OCI-LY1 (cell line): Measurements from ENCODE around the gene ARHGAP8.
"Not testable (repeated sequence)": the region's sequence is repeated elsewhere in the genome, so short reads cannot be mapped to it uniquely, and the experiment has no call there.

Experiments used
- H2AFZ ChIP-seq: fragments of 200-600 bp; sonication (generic), shearing (Covaris generic); 2 replicates; pipeline ENCODE4 v1.6.0; 2014; ENCODE audit warnings: antibody characterized with exemption, mild to moderate bottlenecking, low read length
- H3F3A ChIP-seq: fragments of 200-600 bp; sonication (generic), shearing (Covaris generic); 2 replicates; pipeline ENCODE4 v1.6.0; 2014; ENCODE audit warnings: mild to moderate bottlenecking, antibody characterized with exemption, low read length, moderate library complexity; ENCODE audit not compliant: insufficient read depth
- H3K27ac ChIP-seq: fragments of 200-600 bp; sonication (generic); 2 replicates; pipeline ENCODE4 v1.5.1; 2014; ENCODE audit warnings: low read length, mixed run types, mild to moderate bottlenecking, low read depth; ENCODE audit not compliant: poor library complexity, severe bottlenecking
- H3K27me3 ChIP-seq: fragments of 200-600 bp; sonication (generic); 2 replicates; pipeline ENCODE4 v1.6.0; 2014; ENCODE audit warnings: antibody characterized with exemption, mild to moderate bottlenecking, low read length, moderate library complexity; ENCODE audit not compliant: insufficient read depth
- H3K36me3 ChIP-seq: fragments of 200-600 bp; sonication (generic); 2 replicates; pipeline ENCODE4 v1.6.1; 2014; ENCODE audit warnings: mild to moderate bottlenecking, antibody characterized with exemption, low read length, moderate library complexity, mixed read lengths; ENCODE audit not compliant: insufficient read depth
- H3K4me1 ChIP-seq: fragments of 200-600 bp; sonication (generic); 2 replicates; pipeline ENCODE4 v1.5.1; 2014; ENCODE audit warnings: mild to moderate bottlenecking, low read length, moderate library complexity; ENCODE audit not compliant: insufficient read depth, severe bottlenecking
- H3K4me2 ChIP-seq: fragments of 200-600 bp; sonication (generic), shearing (Covaris generic); 2 replicates; pipeline ENCODE4 v1.6.1; 2014; ENCODE audit warnings: low read length
- H3K4me3 ChIP-seq: fragments of 200-600 bp; sonication (generic); 2 replicates; pipeline ENCODE4 v1.5.1; 2014; ENCODE audit warnings: low read length, low read depth, mild to moderate bottlenecking, mixed read lengths; ENCODE audit not compliant: poor library complexity, severe bottlenecking
- H3K79me2 ChIP-seq: fragments of 200-600 bp; shearing (Covaris generic); 2 replicates; pipeline ENCODE4 v1.6.1; 2016; ENCODE audit warnings: mixed run types, low read length, mixed read lengths; ENCODE audit not compliant: insufficient read depth
- H3K9ac ChIP-seq: fragments of 200-600 bp; sonication (generic), shearing (Covaris generic); 2 replicates; pipeline ENCODE4 v1.6.1; 2014; ENCODE audit warnings: mild to moderate bottlenecking, low read length, mixed read lengths
- H3K9me2 ChIP-seq: fragments of 200-600 bp; sonication (generic), shearing (Covaris generic); 2 replicates; pipeline ENCODE4 v1.6.1; 2014; ENCODE audit warnings: low read depth, mild to moderate bottlenecking, low read length, mixed read lengths
- H3K9me3 ChIP-seq: fragments of 200-600 bp; shearing (Covaris generic); 2 replicates; pipeline ENCODE4 v1.6.1; 2014; ENCODE audit warnings: low read length, mixed read lengths
- H4K20me1 ChIP-seq: fragments of 200-600 bp; sonication (generic), shearing (Covaris generic); 2 replicates; pipeline ENCODE4 v1.6.0; 2016; ENCODE audit warnings: mild to moderate bottlenecking, low read length; ENCODE audit not compliant: insufficient read depth
- EZH2 ChIP-seq: fragments of 200-600 bp; sonication (generic), shearing (Covaris generic); IDR thresholded peaks from 2 replicates; pipeline ENCODE4 v1.8.0; 2017; ENCODE audit warnings: borderline replicate concordance, mixed run types, mild to moderate bottlenecking, antibody characterized with exemption, low read length, moderate library complexity, mixed read lengths
- TF ChIP-seq, protein P1 (sequence below): fragments of 200-600 bp; sonication (generic), shearing (Covaris generic); IDR thresholded peaks from 2 replicates; pipeline ENCODE4 v1.5.1; 2017; ENCODE audit warnings: mild to moderate bottlenecking, antibody characterized with exemption, low read length, moderate library complexity, mixed read lengths

ARHGAP8 gene

GRCh38 chr22:44799077-44799945 lies 46.9 kb downstream of the ARHGAP8 start:
- Histone ChIP-seq H3F3A (no peaks in the 10 kb centered on the region), H3K9me2 (no peaks in the 10 kb centered on the region), H3K27ac (no peak overlapping the region), H3K4me3 (no peak overlapping the region), H3K27me3 (no peaks in the 10 kb centered on the region), H3K79me2 (no peaks in the 10 kb centered on the region), H3K9me3 (no peaks in the 10 kb centered on the region), H2AFZ (no peak overlapping the region), H3K9ac (no peak overlapping the region), H3K4me1 (no peaks in the 10 kb centered on the region), H4K20me1 (no peaks in the 10 kb centered on the region), H3K36me3 (no peaks in the 10 kb centered on the region), H3K4me2 (no peak overlapping the region)
- no peak for TF ChIP-seq EZH2
- TF ChIP-seq, protein P1, sequence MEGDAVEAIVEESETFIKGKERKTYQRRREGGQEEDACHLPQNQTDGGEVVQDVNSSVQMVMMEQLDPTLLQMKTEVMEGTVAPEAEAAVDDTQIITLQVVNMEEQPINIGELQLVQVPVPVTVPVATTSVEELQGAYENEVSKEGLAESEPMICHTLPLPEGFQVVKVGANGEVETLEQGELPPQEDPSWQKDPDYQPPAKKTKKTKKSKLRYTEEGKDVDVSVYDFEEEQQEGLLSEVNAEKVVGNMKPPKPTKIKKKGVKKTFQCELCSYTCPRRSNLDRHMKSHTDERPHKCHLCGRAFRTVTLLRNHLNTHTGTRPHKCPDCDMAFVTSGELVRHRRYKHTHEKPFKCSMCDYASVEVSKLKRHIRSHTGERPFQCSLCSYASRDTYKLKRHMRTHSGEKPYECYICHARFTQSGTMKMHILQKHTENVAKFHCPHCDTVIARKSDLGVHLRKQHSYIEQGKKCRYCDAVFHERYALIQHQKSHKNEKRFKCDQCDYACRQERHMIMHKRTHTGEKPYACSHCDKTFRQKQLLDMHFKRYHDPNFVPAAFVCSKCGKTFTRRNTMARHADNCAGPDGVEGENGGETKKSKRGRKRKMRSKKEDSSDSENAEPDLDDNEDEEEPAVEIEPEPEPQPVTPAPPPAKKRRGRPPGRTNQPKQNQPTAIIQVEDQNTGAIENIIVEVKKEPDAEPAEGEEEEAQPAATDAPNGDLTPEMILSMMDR = no peak

DNA sequence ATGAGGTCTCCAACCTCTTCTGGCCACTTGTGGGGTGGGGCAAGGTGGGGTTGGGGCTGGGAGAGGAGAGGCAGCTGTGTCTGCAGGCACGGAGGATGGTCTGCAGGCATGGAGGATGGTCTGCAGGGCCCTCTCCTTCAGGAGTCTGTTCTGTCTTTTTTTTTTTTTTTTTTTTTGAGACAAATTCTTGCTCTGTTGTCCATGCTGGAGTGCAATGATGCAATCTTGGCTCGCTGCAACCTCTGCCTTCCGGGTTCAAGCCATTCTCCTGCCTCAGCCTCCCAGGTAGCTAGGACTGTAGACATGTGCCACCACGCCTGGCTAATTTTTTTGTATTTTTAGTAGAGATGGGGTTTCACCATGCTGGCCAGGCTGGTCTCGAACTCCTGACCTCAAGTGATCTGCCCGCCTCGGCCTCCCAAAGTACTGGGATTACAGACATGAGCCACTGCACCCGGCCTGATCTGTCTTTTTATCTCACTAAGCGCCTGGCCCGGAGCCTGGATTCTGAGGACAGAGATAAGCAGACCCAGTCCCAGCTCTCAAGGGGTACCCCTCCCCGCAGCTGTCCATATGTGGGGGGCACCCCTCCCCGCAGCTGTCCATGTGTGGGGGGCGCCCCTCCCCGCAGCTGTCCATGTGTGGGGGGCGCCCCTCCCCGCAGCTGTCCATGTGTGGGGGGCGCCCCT lies 47.7 kb downstream of the ARHGAP8 start:
- H4K20me1 ChIP-seq, H3K4me1 ChIP-seq, H3K36me3 ChIP-seq, H3K4me3 ChIP-seq, H3K27ac ChIP-seq, H3K27me3 ChIP-seq, H2AFZ ChIP-seq, H3K4me2 ChIP-seq, H3K9ac ChIP-seq, H3K9me2 ChIP-seq, H3F3A ChIP-seq, H3K79me2 ChIP-seq, H3K9me3 ChIP-seq: not testable (repeated sequence)

- Histone ChIP-seq H4K20me1 (no peaks in the 10 kb centered on the region), H3K9ac (no peak overlapping the region), H3K79me2 (no peaks in the 10 kb centered on the region), H3F3A (no peaks in the 10 kb centered on the region), H3K4me1 (no peaks in the 10 kb centered on the region), H3K27me3 (no peaks in the 10 kb centered on the region), H3K4me2 (no peak overlapping the region), H3K36me3 (no peaks in the 10 kb centered on the region), H3K9me3 (no peaks in the 10 kb centered on the region), H3K27ac (no peak overlapping the region), H3K4me3 (no peak overlapping the region), H2AFZ (no peak overlapping the region), H3K9me2 (no peaks in the 10 kb centered on the region)
- no peak for TF ChIP-seq EZH2
- TF ChIP-seq, protein P1 = no peak
Measured at GRCh38 chr22:44801476-44801875, 49.1 kb downstream of the ARHGAP8 start.
